Caco-2 (cell line): Measurements from ENCODE around the gene SNX5. TPM values are rescaled to one million over a fixed set of nuclear protein-coding genes. Genes with fewer than 3 reads are reported as not detected.

Source experiments
- BruUV-seq: library from RNA; stranded (reverse); fragments of 400-500 nt; replicated peaks from 2 replicates; lab custom pipeline; 2021; lab: Mats Ljungman, UMichigan
- CTCF ChIA-PET: fragments of 300-600 bp; sonication (Branson Sonifier 250); formaldehyde crosslinking; loops from one replicate; lab custom pipeline; 2022; ENCODE audit warnings: antibody characterized with exemption; lab: Charles Lee
- POLR2A ChIA-PET: fragments of 300-600 bp; sonication (Branson Sonifier 250); formaldehyde crosslinking; loops from one replicate; lab custom pipeline; 2022; ENCODE audit warnings: antibody characterized with exemption; lab: Charles Lee
- DNase-seq, 2 experiments: peaks; one replicate each; pipeline versions ENCODE4 v3.0.0 to v3.0.0-alpha.2; 2020 to 2022
- H3K27me3 ChIP-seq: replicated peaks from 2 replicates; pipeline ENCODE4 v1.6.0; 2011; ENCODE audit warnings: low read length; ENCODE audit not compliant: control insufficient read depth, insufficient read depth
- H3K36me3 ChIP-seq: 2 replicates; pipeline ENCODE4 v1.5.1; 2011; ENCODE audit warnings: low read length; ENCODE audit not compliant: control insufficient read depth, insufficient read depth
- H3K4me1 ChIP-seq: fragments of 250-450 bp; sonication (Bioruptor Pico); 2 replicates; pipeline ENCODE4 v1.5.1; 2020; ENCODE audit warnings: mild to moderate bottlenecking
- H3K4me3 ChIP-seq: 2 replicates; pipeline ENCODE4 v1.5.1; 2011; ENCODE audit warnings: low read depth, mild to moderate bottlenecking, control low read depth, low read length
- H3K9me3 ChIP-seq: fragments of 250-450 bp; sonication (Bioruptor Pico); 2 replicates; pipeline ENCODE4 v1.5.1; 2020; ENCODE audit warnings: mild to moderate bottlenecking, moderate library complexity
- H3K27ac Mint-ChIP-seq: one replicate; pipeline ENCODE4 v1.8.0; 2022; ENCODE audit warnings: mixed read lengths; ENCODE audit not compliant: unreplicated experiment
- H3K27me3 Mint-ChIP-seq: one replicate; pipeline ENCODE4 v1.8.0; 2022; ENCODE audit warnings: mixed read lengths; ENCODE audit not compliant: insufficient read depth, unreplicated experiment
- H3K36me3 Mint-ChIP-seq: one replicate; pipeline ENCODE4 v1.8.0; 2022; ENCODE audit warnings: mild to moderate bottlenecking, mixed read lengths; ENCODE audit not compliant: insufficient read depth, unreplicated experiment
- H3K4me1 Mint-ChIP-seq: one replicate; pipeline ENCODE4 v1.8.0; 2022; ENCODE audit warnings: low read depth, mixed read lengths; ENCODE audit not compliant: unreplicated experiment
- H3K4me3 Mint-ChIP-seq: one replicate; pipeline ENCODE4 v1.8.0; 2022; ENCODE audit warnings: mild to moderate bottlenecking, moderate library complexity, mixed read lengths; ENCODE audit not compliant: unreplicated experiment
- H3K9me3 Mint-ChIP-seq: one replicate; pipeline ENCODE4 v1.8.0; 2022; ENCODE audit warnings: mixed read lengths; ENCODE audit not compliant: unreplicated experiment
- intact Hi-C: fragments of 100-400 bp; cut with micrococcal nuclease; formaldehyde crosslinking; loops from one replicate; pipeline ENCODE4 v1.10.0; 2022; ENCODE audit not compliant: unreplicated experiment
- total RNA-seq: library from RNA; stranded (reverse); gene quantifications from 2 replicates; pipeline ENCODE4 v1.2.3, GENCODE V29; 2022
- TF ChIP-seq, protein P1 (sequence below), 2 experiments: fragments of 200-600 bp in 1 of 2; IDR thresholded peaks; 1 replicate in 1 of 2; 2 replicates in 1 of 2; pipeline versions ENCODE4 v1.5.1 to v1.8.0; 2011 to 2022; ENCODE audit warnings: antibody characterized with exemption in 1 of 2, control low read depth in 1 of 2, inconsistent platforms in 1 of 2, low read depth in 1 of 2, low read length in 1 of 2, mild to moderate bottlenecking in 1 of 2, moderate library complexity in 1 of 2; ENCODE audit not compliant: insufficient read depth in 1 of 2, severe bottlenecking in 1 of 2, unreplicated experiment in 1 of 2

The SNX5 gene
- total RNA-seq, 1 experiment from 2014 or later: 299 TPM

DNA sequence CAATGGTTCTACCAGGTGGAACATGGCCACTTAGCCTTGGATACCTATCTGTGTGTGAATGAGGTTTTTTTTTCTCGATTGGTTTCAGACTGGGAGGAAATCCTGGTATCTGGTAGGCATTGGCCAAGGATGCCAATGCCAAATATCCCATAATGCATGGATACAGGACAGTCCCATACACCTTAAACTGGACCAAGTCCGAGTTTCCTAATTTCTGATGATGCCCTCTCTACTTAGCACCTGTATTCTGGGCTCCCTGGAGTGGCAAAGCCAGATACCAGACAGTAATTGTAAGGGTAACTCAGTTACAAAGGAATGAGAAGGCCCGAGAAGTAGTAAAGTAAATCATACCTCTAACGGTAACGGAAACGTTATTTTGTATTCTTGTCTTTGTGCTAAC is 17.9 kb downstream of the SNX5 start:
- ChIA-PET POLR2A (no interaction called here), CTCF (no interaction called here)
- Histone ChIP-seq H3K36me3 (peaks cover 14% of the 10 kb centered on the region), H3K4me3 (no peak overlapping the region), H3K27me3 (no peaks in the 10 kb centered on the region), H3K9me3 (no peaks in the 10 kb centered on the region), H3K4me1 (no peaks in the 10 kb centered on the region)
- Mint-ChIP-seq H3K4me3 (no peak overlapping the region), H3K27ac (no peak overlapping the region), H3K9me3 (no peaks in the 10 kb centered on the region), H3K4me1 (peaks cover 9% of the 10 kb centered on the region), H3K27me3 (no peaks in the 10 kb centered on the region), H3K36me3 (peaks cover 100% of the 10 kb centered on the region)
- intact Hi-C loops: no loop called here
- no TSS peak for BruUV-seq
- TF ChIP-seq, protein P1, sequence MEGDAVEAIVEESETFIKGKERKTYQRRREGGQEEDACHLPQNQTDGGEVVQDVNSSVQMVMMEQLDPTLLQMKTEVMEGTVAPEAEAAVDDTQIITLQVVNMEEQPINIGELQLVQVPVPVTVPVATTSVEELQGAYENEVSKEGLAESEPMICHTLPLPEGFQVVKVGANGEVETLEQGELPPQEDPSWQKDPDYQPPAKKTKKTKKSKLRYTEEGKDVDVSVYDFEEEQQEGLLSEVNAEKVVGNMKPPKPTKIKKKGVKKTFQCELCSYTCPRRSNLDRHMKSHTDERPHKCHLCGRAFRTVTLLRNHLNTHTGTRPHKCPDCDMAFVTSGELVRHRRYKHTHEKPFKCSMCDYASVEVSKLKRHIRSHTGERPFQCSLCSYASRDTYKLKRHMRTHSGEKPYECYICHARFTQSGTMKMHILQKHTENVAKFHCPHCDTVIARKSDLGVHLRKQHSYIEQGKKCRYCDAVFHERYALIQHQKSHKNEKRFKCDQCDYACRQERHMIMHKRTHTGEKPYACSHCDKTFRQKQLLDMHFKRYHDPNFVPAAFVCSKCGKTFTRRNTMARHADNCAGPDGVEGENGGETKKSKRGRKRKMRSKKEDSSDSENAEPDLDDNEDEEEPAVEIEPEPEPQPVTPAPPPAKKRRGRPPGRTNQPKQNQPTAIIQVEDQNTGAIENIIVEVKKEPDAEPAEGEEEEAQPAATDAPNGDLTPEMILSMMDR (IDR thresholded peaks at IDR 0.05; ENCODE audit: insufficient read depth in 1 of 2, low read depth in 1 of 2, low read length in 1 of 2, severe bottlenecking in 1 of 2, unreplicated experiment in 1 of 2): no peak
- DNase-seq: no peak

GRCh38 chr20:17949899-17950298 is 18.7 kb downstream of the SNX5 start:
- no TSS peak for BruUV-seq
- POLR2A ChIA-PET: no interaction called here
- H3K27me3 Mint-ChIP-seq: no peaks in the 10 kb centered on the region
- intact Hi-C loops: no loop called here
- H3K9me3 Mint-ChIP-seq: no peaks in the 10 kb centered on the region
- Histone ChIP-seq H3K4me1 (no peaks in the 10 kb centered on the region), H3K27me3 (no peaks in the 10 kb centered on the region), H3K4me3 (no peak overlapping the region), H3K36me3 (peaks cover 15% of the 10 kb centered on the region), H3K9me3 (no peaks in the 10 kb centered on the region)
- peaks cover 1% of the 10 kb centered on the region for H3K4me1 Mint-ChIP-seq
- TF ChIP-seq, protein P1 (IDR thresholded peaks at IDR 0.05; ENCODE audit: insufficient read depth in 1 of 2, low read depth in 1 of 2, low read length in 1 of 2, severe bottlenecking in 1 of 2, unreplicated experiment in 1 of 2): no peak
- no peak overlapping the region for H3K4me3 Mint-ChIP-seq
- DNase-seq: no peak
- no peak overlapping the region for H3K27ac Mint-ChIP-seq
- CTCF ChIA-PET: no interaction called here
- peaks cover 100% of the 10 kb centered on the region for H3K36me3 Mint-ChIP-seq

DNA sequence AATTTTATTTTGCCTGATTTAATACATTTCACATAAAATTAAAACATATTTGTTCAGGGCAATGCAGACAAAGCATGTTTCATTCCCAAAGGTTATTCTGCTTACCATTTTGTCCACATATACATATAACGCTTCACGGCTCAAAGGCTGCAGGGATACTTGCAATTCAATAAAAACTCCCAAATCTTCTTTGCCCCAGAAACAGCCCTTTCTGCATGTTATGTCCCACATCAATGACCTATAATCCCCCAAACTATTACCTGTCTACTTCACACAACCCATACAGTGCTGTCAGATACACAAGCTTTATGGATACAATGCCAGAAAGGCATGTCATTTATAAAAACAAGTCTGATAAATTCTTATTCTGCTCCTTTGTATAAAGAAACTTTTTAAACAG is 20.2 kb downstream of the SNX5 start:
- TF ChIP-seq, protein P1 (IDR thresholded peaks at IDR 0.05; ENCODE audit: insufficient read depth in 1 of 2, low read depth in 1 of 2, low read length in 1 of 2, severe bottlenecking in 1 of 2, unreplicated experiment in 1 of 2): no peak
- Mint-ChIP-seq H3K4me1 (no peaks in the 10 kb centered on the region), H3K27ac (no peak overlapping the region), H3K9me3 (no peaks in the 10 kb centered on the region), H3K4me3 (no peak overlapping the region), H3K36me3 (peaks cover 100% of the 10 kb centered on the region), H3K27me3 (no peaks in the 10 kb centered on the region)
- Histone ChIP-seq H3K4me3 (no peak overlapping the region), H3K36me3 (peaks cover 11% of the 10 kb centered on the region), H3K4me1 (no peaks in the 10 kb centered on the region), H3K27me3 (no peaks in the 10 kb centered on the region), H3K9me3 (no peaks in the 10 kb centered on the region)
- intact Hi-C loops: no loop called here
- no TSS peak for BruUV-seq
- no peak for DNase-seq
- ChIA-PET CTCF (interaction anchor here (1.2 kb wide), 1 partner anchor 10 kb away, joined by 3 read pairs; no protein-coding TSS in a partner anchor), POLR2A (no interaction called here)
